NCI-H2171 (cell line): ENCODE data around the gene PHYHIPL.

ENCODE experiments used
- DNase-seq: peaks from one replicate; lab custom pipeline; 2025; lab: John Stamatoyannopoulos, UW

PHYHIPL gene

DNA sequence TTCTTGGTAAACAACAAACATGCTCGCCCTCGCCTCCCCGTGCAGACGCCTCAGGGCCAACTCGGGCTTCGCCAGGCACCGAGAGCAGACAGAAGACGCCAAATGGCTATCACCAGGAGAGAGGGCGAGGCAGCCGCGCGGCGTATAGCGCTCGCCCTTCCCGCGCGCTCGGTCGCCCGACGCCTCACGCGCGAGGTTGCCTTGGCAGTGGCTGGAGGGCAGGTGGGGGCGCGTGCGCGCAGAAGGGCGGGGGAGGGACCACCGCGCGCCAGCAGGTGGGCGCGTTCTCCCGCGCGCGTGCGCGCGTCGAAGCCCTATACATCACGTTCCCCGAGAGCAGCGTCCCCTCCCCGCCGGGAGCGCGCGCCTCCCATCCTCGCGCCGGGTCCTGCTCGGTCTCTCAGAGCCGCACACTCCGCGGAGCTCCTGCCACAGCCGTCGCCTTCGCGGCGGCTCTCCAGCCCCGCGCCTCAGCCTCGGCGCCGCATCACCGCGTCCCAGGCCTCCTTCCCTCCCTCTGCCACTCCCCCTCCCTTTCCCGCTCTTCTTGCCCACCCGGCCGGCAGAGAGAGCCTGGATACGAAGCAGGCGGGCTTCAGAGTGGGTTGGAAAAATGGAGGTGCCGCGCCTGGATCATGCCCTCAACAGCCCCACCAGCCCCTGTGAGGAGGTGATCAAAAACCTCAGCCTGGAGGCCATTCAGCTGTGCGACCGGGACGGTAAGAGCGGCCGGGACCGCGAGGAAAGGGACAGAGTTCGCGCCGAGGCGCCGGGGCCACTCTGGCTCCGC lies at the start of gene PHYHIPL:
PHYHIPL (plus strand) TSS at position 403 of the 790 bp plus-strand sequence; CDS start at position 614, 211 bp downstream.
- no peak for DNase-seq

DNA sequence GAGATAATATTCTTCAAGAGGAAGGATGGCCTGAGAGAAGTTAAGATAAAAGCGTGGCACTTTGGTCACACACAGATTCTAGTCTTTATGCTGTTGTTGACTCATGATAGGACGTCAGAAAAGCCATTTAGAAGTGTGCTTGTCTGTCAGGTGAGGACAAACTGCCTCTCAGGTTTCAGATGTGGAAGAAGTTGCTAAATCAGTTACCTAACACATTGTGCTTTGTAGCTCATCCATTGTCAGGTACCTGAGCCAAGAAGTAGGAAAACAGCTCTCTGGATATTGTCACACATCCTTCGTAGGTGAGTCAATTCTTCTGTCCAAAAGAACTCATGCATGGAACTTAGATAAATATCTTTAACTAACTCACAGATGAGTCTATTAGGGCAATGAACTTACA lies 49.5 kb upstream of the PHYHIPL start:
- no peak for DNase-seq

DNA sequence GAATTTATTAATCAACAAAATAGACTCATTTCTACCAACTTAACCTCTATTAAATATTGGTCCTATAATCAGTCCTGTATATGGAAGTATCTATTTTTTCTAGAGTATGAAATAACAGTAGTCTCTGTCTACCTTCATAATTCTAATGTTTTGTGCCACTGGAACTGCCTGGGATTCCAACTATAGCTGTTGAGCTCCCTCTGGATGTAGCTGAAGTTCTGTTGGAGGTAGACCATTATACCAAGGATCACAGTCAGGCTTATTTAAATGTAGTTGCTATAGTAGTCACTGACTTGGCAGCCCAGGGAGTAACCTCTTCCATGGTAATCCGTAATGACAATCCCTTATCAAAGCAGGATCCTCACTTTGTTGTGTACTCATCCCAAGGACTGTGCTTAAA lies 48.5 kb upstream of the PHYHIPL start:
- DNase-seq = no peak

DNA sequence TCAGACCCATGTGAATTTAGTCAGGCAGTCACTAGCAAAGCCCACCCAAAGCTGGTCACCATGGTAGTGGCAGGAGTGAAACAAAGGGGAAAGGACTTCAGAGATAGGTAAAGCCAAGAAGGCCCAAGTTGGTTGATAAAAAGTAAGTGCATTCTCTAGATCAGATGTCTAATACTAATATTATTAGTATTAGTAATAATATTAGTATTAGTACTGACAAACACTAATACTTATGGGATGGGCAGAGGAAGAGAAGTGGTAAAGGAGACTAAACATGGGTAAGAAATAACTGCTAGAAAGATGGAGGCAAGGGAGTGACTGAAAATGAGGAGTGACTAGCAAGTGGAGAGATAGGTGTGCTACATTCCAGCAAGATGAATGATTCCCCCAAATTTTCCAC lies 46.6 kb upstream of the PHYHIPL start:
- DNase-seq = no peak

DNA sequence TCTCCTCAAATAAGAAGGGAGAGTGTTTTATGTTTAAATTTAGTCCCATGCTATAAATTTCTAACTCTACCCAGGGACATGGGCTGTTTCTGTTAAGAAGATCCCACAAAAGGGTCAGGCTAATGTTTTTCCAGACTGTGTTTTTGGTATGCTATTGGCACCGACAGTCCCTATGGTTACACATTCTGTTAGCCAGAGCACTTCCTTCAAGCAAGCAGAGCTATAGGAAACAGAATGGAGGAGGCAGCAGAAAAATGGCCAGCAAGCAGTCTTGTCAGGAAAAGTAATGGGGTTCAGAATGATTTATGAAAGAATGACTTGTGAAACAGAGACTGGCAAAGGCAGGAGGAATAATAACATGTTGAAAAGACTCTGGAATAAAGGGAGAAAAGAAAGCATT lies 44.8 kb upstream of the PHYHIPL start:
- no peak for DNase-seq

DNA sequence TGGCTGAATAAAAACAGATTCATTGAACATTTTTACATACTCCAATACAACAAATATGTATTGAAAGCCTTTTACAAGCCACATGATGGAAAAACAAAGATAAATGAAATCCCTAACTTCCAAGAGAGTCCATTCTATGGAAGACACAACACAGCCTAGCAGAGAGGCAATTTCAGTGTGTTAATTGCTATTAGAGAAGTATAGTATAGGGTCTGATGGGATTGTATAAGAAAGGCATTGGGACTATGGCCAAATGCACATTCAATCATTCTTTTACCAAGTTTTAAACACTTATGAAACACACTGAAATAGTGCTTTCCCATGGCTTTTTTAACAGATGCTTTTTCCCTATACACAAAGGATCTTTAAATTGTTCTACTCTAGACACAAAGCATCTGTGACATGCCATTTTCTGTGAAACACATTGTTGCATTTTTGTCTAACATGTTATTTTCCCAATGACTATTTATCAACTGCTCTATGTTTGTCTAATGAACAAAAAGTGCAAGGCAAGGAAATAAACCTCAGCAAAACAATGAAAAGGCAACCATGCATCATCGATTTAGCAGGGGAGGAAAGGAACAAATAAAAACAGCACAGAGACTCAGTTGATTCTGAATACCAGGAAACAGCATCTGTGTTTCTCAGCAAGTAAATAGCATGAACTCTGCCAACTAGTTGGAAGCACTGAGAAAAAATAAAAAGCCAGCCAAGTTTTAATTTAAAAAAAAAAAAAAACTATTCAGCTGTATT lies 42.4 kb upstream of the PHYHIPL start:
- DNase-seq = no peak

DNA sequence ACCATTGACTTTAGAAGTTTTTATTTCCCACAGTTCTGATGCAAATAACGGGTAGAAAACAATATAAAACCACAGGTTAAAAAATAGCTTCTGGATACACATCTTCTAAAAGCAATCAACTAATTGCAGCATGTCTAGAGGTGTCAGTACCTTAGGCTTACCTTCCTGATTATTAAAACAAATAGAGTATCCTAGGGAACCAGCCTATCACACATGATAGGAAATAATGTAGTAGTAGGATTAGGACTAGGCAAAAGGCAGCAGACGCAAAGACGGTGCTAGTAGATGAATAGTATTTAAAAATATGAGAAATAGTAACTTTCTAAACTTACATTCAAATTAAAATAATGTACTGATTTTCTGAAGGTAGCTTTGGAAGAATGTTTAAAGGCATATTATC lies 41.7 kb upstream of the PHYHIPL start:
- no peak for DNase-seq

DNA sequence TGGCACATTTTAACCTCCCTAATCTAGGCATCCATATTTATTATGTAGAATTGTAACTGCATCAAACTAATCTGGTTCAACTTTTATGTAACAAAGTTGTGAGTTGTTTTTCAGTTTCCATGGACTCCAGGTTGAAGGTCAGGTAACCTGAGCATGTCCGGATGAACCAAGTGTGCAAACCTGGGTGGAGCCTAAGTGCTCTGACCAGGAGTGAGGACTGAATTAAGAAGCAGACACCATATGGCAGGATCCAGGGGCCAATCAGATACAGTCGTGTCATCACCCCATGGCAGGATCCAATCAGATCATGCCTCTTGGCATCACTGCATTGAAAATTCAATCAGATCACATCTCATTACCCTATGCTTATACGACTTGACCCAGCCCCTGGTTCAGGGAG lies 41.2 kb upstream of the PHYHIPL start:
- DNase-seq = no peak

DNA sequence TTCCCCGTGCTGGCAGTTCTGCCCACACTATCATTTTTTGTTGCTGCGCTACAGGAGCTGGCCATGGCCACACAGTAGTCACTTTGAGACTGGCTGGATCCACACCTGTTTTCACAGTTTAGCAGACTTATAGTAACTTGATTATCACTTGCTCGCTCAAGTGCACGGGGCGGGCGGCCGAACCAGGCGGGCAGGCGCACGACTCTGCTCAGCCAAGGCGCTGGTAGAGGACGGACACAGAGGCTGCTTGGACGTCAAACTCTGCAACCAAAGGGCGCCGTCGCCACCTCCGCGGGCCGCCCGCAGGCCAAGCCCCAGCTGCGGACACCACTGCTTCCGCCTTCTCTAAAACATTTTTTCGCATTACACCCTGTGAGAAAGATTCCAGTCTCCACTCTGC lies 38.4 kb upstream of the PHYHIPL start:
- DNase-seq = no peak

DNA sequence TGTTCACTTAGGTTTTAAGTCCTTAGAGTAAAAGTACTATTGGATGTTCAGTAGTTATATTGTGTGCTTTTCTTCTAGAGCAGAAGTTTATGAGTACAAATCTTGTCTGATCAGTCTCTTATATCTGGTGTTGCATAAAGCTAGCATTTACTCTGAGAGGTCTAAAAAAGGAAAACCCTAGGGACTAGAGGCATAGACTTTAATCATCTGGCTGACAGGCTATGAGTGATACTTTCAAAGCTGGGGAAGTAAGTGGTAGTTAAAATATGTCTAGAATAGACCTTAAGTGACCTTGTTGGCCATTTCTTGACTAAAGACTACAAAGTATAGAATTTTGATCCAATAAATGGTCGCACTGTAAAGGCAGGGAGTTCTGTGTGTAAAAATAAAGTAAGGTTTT lies 32.9 kb upstream of the PHYHIPL start:
- DNase-seq = no peak

DNA sequence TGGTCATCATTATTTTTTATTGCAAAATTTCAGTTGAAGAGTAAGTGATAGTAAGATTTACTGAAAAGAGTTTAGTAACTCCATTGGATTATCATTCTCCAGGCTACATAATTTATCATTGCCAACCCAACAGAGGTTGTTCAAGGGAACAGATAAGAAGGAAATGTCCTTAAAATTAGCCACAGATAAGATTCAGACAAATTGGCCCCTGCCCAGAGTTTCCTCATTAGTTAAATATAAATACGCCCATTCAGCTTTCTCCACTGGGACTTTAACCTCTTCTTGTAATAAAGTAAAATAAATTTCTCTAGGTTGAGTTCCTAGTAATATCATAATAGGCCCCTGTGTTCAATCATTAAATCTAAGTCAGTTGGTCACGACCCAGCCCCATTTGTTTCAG lies 27.7 kb upstream of the PHYHIPL start:
- DNase-seq = no peak

DNA sequence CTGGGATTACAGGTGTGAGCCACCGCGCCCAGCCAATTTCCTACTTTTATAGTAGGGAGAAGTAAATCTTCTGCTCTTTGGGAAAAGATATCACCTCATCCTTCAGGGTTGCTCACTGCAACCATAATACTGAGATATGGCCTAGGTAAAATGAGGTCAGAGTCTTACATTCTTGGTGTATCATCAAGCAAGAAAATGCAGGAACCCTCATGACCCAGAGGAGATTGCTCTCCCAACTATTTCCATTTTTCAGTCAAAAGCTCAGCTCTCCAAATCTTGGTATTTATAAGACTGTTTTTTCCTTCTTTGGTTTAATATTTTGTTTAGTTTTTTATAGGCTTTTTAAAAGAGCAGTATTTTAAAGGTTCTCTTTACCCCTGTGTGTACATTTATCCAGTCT lies 20.9 kb upstream of the PHYHIPL start:
- DNase-seq = no peak

DNA sequence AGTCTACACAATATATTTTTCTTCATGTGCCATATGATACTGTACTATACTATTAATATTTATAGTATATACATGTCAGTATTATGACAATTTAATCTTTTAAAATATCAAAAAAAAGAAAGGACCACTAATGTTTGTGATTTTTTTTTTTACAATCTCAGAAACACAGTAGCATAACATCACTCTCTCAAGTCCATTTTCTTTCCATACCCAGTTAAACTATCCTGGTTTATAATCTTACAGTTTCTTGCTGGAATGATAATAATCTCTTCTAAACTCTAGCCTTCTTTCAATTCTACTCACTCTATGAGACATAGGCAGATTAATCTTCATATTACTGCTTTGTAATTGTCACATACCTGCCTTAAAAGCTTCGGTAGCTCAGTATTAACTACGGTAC lies 8.9 kb upstream of the PHYHIPL start:
- no peak for DNase-seq

DNA sequence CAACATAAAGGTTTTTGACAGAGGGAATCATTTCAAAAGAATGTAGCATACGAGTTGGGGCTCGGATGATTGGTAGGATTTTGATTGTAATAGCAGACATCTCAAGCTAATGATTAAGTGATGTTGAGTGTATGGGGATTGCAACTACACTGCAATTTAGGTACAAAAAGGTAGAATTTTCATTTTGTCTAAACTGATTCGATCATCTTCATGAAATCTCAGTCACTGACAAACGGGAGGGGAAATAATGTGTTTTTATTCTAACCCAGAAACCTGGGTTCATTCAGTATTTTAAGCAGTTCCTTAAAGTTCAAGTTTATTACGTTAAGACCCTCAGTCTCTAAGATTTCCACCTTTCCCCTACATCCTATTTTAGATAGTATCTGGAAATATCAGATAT lies 3.9 kb upstream of the PHYHIPL start:
- DNase-seq = no peak

DNA sequence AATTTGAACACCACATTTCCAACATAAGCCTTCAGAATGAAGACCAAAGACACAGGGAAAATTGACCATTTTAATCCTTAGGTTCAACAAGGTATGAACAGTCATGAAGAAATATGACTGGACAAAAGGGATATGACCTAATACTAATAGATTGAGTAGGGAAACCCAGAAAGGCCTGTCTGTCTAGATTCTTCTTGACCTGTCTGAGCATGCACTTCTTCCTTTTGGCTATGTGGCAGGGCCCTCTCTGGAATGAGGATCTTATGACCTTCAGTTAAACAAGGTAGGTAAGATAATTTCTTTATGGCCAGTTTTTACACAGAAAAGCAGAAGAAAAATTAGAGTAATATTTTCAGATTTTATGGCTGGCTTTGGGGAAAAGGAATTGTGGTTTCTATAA lies 3.0 kb upstream of the PHYHIPL start:
- DNase-seq = no peak

DNA sequence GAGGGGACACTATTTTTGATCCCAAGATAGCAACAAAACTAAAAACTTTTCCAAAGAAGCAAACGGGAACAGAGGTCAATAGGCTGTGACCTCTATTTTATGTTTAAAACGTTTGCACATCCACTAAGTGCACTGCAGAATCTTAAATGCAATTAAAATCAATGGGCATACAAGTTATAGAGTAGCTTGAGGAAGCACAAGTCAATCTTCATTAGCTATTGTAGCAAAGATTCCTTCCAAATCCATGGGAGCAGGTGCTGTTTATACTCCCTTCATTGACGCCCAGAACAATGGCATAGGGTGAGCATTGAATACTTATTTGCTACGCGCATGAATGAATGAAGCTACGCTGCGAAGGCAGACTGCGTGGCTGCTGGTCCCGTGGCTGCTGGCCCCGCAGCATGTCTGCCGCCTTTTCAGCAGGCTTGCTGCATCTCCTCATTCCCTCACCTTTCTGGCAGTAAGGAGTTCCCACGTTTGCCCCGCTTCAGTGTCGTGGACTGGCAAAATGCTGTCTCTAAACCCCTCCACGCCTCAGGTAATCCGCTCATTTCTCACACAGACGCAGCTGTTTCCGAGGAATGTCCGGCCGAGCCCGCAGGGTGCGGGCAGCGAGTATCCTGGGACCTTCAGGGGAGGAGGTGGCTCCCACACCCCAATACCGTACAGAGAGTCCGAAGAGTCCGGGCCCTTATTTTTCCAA lies 754 bp upstream of the PHYHIPL start:
- DNase-seq = no peak

DNA sequence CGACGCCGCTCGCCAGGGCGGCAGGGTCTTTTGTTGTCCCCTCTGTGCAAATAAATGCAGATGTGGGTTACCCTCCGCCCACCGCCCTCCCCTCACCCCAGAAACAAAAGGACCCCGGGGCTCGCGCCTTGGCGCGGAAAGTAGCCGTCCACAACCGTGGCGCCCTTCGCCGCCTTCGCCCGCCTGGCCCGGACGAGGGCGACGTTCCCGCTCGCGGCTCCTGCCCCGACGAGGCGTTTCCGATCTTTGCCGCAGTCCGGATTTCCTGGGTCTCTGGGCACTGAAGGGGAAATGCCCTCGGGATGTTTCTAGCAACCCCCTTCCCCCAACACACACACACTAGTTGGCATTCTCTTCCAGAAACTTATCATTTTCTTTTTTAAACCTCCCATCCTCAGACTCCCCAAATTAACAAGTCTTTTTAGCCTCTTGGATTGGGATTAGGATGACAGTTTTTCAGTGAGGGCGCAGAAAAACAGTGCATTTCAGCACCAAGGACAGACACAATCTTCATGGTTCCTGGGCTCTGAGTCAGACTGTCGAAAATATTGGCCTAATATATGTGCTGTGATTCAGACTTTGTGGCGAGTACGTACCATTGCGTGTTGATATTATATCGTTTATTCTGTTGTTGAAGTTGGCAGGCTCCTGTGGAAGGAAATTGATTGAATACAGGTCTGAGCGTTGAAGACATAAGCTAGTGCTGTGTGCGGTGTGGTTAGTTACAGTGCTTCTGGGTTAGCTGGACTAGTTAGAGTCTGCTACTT lies 771 bp downstream of the PHYHIPL start:
- no peak for DNase-seq

DNA sequence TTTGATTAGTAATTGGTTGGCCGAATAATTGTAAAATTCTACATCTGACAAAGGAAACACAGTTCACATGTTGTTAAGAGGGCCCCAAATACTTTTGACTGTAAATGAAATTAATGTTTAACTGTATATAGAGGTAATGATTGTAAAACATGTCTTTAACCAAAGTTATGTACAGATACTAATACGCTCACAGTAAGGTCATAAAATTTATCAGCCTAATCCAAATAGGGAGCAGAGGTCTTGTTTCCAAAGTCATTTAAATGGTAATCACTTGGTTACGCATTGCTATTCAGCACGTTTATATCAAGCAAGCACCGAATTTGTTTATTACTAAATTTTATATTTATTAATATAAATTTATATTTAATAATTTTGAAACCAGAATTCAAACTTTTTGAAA lies 1.4 kb downstream of the PHYHIPL start:
- no peak for DNase-seq

DNA sequence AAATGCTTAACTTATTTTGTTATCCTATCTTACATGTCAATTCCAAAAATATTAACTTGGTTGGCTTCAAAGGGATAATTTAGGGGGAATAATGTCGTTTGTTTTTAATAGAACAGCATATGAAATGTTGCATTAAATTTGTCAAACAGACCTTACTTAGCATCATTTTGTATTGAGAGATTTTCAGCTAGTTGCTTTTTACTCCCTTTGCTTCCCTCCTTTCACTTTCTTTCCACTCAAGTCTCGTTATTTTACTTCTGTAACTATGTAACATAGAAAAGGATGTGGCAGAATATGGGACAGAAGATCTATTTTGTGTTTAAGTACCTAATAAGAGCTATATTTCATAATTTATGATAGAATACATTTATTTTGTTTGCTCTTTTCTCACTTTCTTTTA lies 2.6 kb downstream of the PHYHIPL start:
- no peak for DNase-seq

DNA sequence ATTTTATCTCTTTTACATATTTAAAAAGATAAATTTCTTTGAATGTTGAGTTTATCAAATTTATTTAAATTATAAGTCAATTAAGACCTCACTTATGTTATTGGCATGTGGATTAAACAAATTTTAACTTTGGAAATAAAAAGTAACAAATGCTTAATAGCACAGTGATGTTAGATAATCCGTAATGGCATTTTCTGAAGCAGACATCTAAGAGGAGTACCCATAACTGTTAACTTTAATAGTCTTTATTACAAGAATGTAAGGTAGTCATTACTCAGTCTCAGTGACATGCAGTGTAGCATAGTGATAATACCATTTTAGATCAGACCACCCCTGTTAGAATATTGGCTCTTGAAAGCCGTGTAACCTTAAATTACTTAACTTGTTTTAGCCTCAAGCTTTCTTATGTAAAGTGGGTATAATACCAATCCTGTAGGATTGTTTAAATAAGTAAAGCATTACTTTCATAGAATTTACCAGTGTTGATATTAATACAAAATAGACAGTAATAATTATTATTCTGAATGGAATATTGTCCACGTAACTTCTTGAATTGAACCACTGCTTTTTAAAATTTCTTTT lies 4.3 kb downstream of the PHYHIPL start:
- no peak for DNase-seq

DNA sequence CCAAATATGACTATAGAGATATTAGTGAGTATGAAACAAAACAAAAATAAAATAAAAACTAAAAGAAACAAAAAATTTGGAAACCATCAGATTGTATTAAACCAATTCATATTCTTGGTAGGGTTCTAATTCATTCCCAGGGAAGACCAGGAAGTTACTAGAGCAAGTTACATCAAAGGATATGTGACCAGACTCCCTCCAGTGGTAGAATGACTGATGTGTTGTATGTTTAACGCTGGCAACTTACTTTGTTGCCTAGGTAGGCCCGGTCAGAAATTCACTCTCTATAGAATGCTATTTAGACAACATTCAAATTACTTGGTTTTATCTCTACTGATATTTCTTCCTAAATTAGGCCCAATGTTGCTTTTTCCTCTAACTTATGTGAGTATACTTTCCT lies 5.2 kb downstream of the PHYHIPL start:
- no peak for DNase-seq

DNA sequence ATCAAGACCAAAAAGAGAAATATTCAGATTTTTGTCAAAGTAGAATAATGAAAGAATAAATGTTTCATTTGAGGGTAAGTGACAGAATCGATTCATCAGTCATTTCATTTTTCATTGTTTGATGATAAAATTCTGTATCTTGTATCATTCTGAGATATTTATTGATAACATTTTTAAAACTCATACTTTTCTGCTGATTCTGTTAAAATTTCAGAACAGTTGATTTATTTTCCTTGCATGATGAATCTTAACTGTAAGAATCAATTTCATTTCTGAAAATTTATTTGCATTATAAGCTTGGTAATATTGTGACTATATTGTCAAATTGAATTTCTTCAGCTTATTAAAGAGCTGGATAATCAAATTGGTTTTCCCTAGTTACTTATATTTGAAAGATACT lies 13.9 kb downstream of the PHYHIPL start:
- no peak for DNase-seq
